CD4-positive, alpha-beta T cell treated with Interleukin-4 for 4 hours (primary cell): ENCODE results near the gene UTP25.
"Not testable (repeated sequence)": the region's sequence is repeated elsewhere in the genome, so short reads cannot be mapped to it uniquely, and the experiment has no call there.

Source experiments
- DNase-seq: peaks from one replicate; pipeline ENCODE4 v3.0.0-alpha.2; 2020

The UTP25 gene

GRCh38 chr1:209876078-209876800 is 48.5 kb downstream of the UTP25 start:
- DNase-seq = no peak

- no peak for DNase-seq
These were observed 49.5 kb downstream of the UTP25 start for GRCh38 chr1:209877087-209877764.

GRCh38 chr1:209878964-209879363 is 51.2 kb downstream of the UTP25 start:
- no peak for DNase-seq

- DNase-seq = no peak
These were observed 51.8 kb downstream of the UTP25 start for GRCh38 chr1:209879539-209879938.

- no peak for DNase-seq
These were observed 52.3 kb downstream of the UTP25 start for GRCh38 chr1:209880031-209880430.

- no peak for DNase-seq
These were observed 53.8 kb downstream of the UTP25 start for GRCh38 chr1:209881619-209882018.

GRCh38 chr1:209882286-209882685 is 54.5 kb downstream of the UTP25 start:
- DNase-seq = no peak

GRCh38 chr1:209882942-209883340 is 55.2 kb downstream of the UTP25 start:
- DNase-seq = no peak

- DNase-seq = no peak
These were observed 55.7 kb downstream of the UTP25 start for GRCh38 chr1:209883341-209883971.

- no peak for DNase-seq
These were observed 56.5 kb downstream of the UTP25 start for GRCh38 chr1:209884249-209884648.

- no peak for DNase-seq
These were observed 56.9 kb downstream of the UTP25 start for GRCh38 chr1:209884665-209885117.

- no peak for DNase-seq
These were observed 57.8 kb downstream of the UTP25 start for GRCh38 chr1:209885403-209886218.

GRCh38 chr1:209886219-209886536 is 58.4 kb downstream of the UTP25 start:
- DNase-seq = no peak

- DNase-seq = not testable (repeated sequence)
These were observed 60.7 kb downstream of the UTP25 start for GRCh38 chr1:209888291-209889076.

- no peak for DNase-seq
These were observed 61.3 kb downstream of the UTP25 start for GRCh38 chr1:209889077-209889418.

GRCh38 chr1:209890641-209891330 is 63.0 kb downstream of the UTP25 start:
- no peak for DNase-seq

- DNase-seq = no peak
These were observed 66.0 kb downstream of the UTP25 start for GRCh38 chr1:209893751-209894150.

- no peak for DNase-seq
These were observed 67.9 kb downstream of the UTP25 start for GRCh38 chr1:209895709-209896108.

- DNase-seq = no peak
These were observed 68.6 kb downstream of the UTP25 start for GRCh38 chr1:209896346-209896745.

GRCh38 chr1:209898271-209898670 is 70.5 kb downstream of the UTP25 start:
- not testable (repeated sequence) for DNase-seq

GRCh38 chr1:209898851-209899250 is 71.1 kb downstream of the UTP25 start:
- DNase-seq = not testable (repeated sequence)

GRCh38 chr1:209899948-209900347 is 72.2 kb downstream of the UTP25 start:
- no peak for DNase-seq
